ENCODE results near the gene HJURP.

HJURP gene

GRCh38 chr2:233792720-233793119, 61.6 kb downstream of the HJURP start:
- no peak for DNase-seq (ENCODE audit: low spot score)

- DNase-seq (ENCODE audit: low spot score): no peak
Observed at GRCh38 chr2:233791883-233792329, 62.4 kb downstream of the HJURP start.

GRCh38 chr2:233791151-233791882, 63.0 kb downstream of the HJURP start:
- DNase-seq (ENCODE audit: low spot score): no peak

GRCh38 chr2:233789554-233789953, 64.8 kb downstream of the HJURP start:
- no peak for DNase-seq (ENCODE audit: low spot score)

Data from SW480 (cell line).